Endometrial microvascular endothelial cells (primary cell): Measurements from ENCODE around the gene PMM1. TPM values are rescaled to one million over a fixed set of nuclear protein-coding genes. Genes with fewer than 3 reads are reported as not detected.
"Not testable (repeated sequence)": the region's sequence is repeated elsewhere in the genome, so short reads cannot be mapped to it uniquely, and the experiment has no call there.

Experiments
- in situ Hi-C: cut with HindIII; loops from 2 replicates; pipeline ENCODE4 v1.10.0; 2017; ENCODE audit warnings: low sequenced_read_pairs, low pct_unique_long_range_greater_than_20kb; ENCODE audit errors: inconsistent ontology term
- total RNA-seq: library from RNA; depleted of rRNA; stranded (reverse); fragments of >200 nt; gene quantifications from one replicate; pipeline ENCODE4 v1.2.3, GENCODE V29; 2015; ENCODE audit errors: inconsistent ontology term

Gene PMM1
- total RNA-seq, 1 donor from 2014 or later: 8.9 TPM

GRCh38 chr22:41598891-41599635, 9.4 kb upstream of the PMM1 start:
- in situ Hi-C loops: no loop called here

GRCh38 chr22:41598081-41598480, 8.4 kb upstream of the PMM1 start:
- in situ Hi-C loops: no loop called here

GRCh38 chr22:41597635-41597953, 8.0 kb upstream of the PMM1 start:
- in situ Hi-C loops: no loop called here

- in situ Hi-C loops: no loop called here
Observed at GRCh38 chr22:41596776-41597634, 7.4 kb upstream of the PMM1 start.

- in situ Hi-C loops: no loop called here
Observed at GRCh38 chr22:41595703-41596102, 6.1 kb upstream of the PMM1 start.

GRCh38 chr22:41593336-41593960, 3.8 kb upstream of the PMM1 start:
- in situ Hi-C loops: not testable (repeated sequence)

- in situ Hi-C loops: no loop called here
Observed at GRCh38 chr22:41587347-41587723, 2.3 kb downstream of the PMM1 start.

GRCh38 chr22:41585898-41586297, 3.7 kb downstream of the PMM1 start:
- in situ Hi-C loops: no loop called here

- in situ Hi-C loops: no loop called here
Observed at GRCh38 chr22:41584881-41585280, 4.8 kb downstream of the PMM1 start.

- in situ Hi-C loops: no loop called here
Observed at GRCh38 chr22:41582694-41583093, 6.9 kb downstream of the PMM1 start.

- in situ Hi-C loops: no loop called here
Observed at GRCh38 chr22:41579997-41580355, 9.7 kb downstream of the PMM1 start.

- in situ Hi-C loops: no loop called here
Observed at GRCh38 chr22:41579297-41579996, 10.2 kb downstream of the PMM1 start.

- in situ Hi-C loops: no loop called here
Observed at GRCh38 chr22:41578818-41579217, 10.8 kb downstream of the PMM1 start.

GRCh38 chr22:41578114-41578513, 11.5 kb downstream of the PMM1 start:
- in situ Hi-C loops: no loop called here

- in situ Hi-C loops: no loop called here
Observed at GRCh38 chr22:41576877-41577276, 12.8 kb downstream of the PMM1 start.

- in situ Hi-C loops: no loop called here
Observed at GRCh38 chr22:41575533-41575932, 14.1 kb downstream of the PMM1 start.

GRCh38 chr22:41574847-41575381, 14.7 kb downstream of the PMM1 start:
- in situ Hi-C loops: no loop called here

- in situ Hi-C loops: no loop called here
Observed at GRCh38 chr22:41573677-41574076, 16.0 kb downstream of the PMM1 start.

- in situ Hi-C loops: not testable (repeated sequence)
Observed at GRCh38 chr22:41572305-41572704, 17.3 kb downstream of the PMM1 start.
